Endothelial cell of umbilical vein (primary cell): Measurements from ENCODE around the gene SART3. TPM values are rescaled to one million over a fixed set of nuclear protein-coding genes. Genes with fewer than 3 reads are reported as not detected.

Experiments used
- BruUV-seq: library from RNA; stranded (reverse); fragments of 400-500 nt; replicated peaks from 2 replicates; lab custom pipeline; 2021; lab: Mats Ljungman, UMichigan
- CTCF ChIA-PET: fragments of 300-600, 350-600 bp; sonication (Branson Sonifier 250); formaldehyde crosslinking; loops from one replicate; lab custom pipeline; 2021; ENCODE audit warnings: antibody characterized with exemption, inconsistent platforms; lab: Charles Lee
- POLR2A ChIA-PET: fragments of 300-600, 350-600 bp; sonication (Branson Sonifier 250); formaldehyde crosslinking; loops from one replicate; lab custom pipeline; 2021; ENCODE audit warnings: antibody characterized with exemption, inconsistent platforms; lab: Charles Lee
- DNase-seq: peaks from one replicate; pipeline ENCODE4 v3.0.0-alpha.2; 2011; ENCODE audit warnings: low read depth, low spot score
- FAIRE-seq: peaks from 2 replicates; lab custom pipeline; 2011; peaks lifted over from hg19 to GRCh38; lab: Jason Lieb, UNC
- H2AFZ ChIP-seq: 2 replicates; pipeline ENCODE4 v1.6.0; 2012; ENCODE audit warnings: low read depth, low read length, control low read depth, inconsistent platforms
- H3K27ac ChIP-seq: 2 replicates; pipeline ENCODE4 v1.5.1; 2011; ENCODE audit warnings: low read depth, mild to moderate bottlenecking, control low read depth, low read length, moderate library complexity; ENCODE audit not compliant: insufficient read depth
- H3K27me3 ChIP-seq, 2 experiments: 2 replicates each; pipeline versions ENCODE4 v1.6.0 to v1.6.1; 2011; ENCODE audit warnings: low read length in 2 of 2, mixed read lengths in 1 of 2; ENCODE audit not compliant: control insufficient read depth in 2 of 2, insufficient read depth in 2 of 2
- H3K36me3 ChIP-seq, 2 experiments: 2 replicates in 1 of 2; 3 replicates in 1 of 2; pipeline ENCODE4 v1.5.1; 2011; ENCODE audit warnings: low read length in 2 of 2, mild to moderate bottlenecking in 1 of 2, moderate library complexity in 1 of 2; ENCODE audit not compliant: control insufficient read depth in 2 of 2, insufficient read depth in 2 of 2; ENCODE audit errors: extremely low read depth in 1 of 2
- H3K4me1 ChIP-seq: 3 replicates; pipeline ENCODE4 v1.5.1; 2011; ENCODE audit warnings: mild to moderate bottlenecking, low read length; ENCODE audit not compliant: control insufficient read depth, insufficient read depth; ENCODE audit errors: extremely low read depth
- H3K4me2 ChIP-seq: 2 replicates; pipeline ENCODE4 v1.6.1; 2011; ENCODE audit warnings: low read length, control low read depth, mixed read lengths; ENCODE audit not compliant: insufficient read depth
- H3K4me3 ChIP-seq, 3 experiments: fragments of 200-600 bp in 1 of 3; sonication (generic), shearing (Covaris generic) in 1 of 3; replicated peaks in 1 of 3; 2 replicates each; pipeline ENCODE4 v1.5.1; 2011 to 2016; ENCODE audit warnings: control low read depth in 3 of 3, low read length in 3 of 3, mild to moderate bottlenecking in 2 of 3, inconsistent platforms in 1 of 3, low read depth in 1 of 3, moderate library complexity in 1 of 3; ENCODE audit not compliant: insufficient read depth in 1 of 3
- H3K79me2 ChIP-seq: 2 replicates; pipeline ENCODE4 v1.6.0; 2012; ENCODE audit warnings: low read length, inconsistent platforms; ENCODE audit not compliant: control insufficient read depth, insufficient read depth
- H3K9ac ChIP-seq: replicated peaks from 2 replicates; pipeline ENCODE3; 2011; ENCODE audit warnings: low read length, control low read depth; ENCODE audit not compliant: insufficient read depth; ENCODE audit errors: extremely low read depth
- H3K9me1 ChIP-seq: replicated peaks from 3 replicates; pipeline ENCODE4 v1.6.0; 2011; ENCODE audit warnings: mild to moderate bottlenecking, low read length; ENCODE audit not compliant: control insufficient read depth, insufficient read depth; ENCODE audit errors: extremely low read depth
- H3K9me3 ChIP-seq: replicated peaks from 2 replicates; pipeline ENCODE4 v1.5.1; 2012; ENCODE audit warnings: low read length, inconsistent platforms; ENCODE audit not compliant: control insufficient read depth, insufficient read depth
- H4K20me1 ChIP-seq: replicated peaks from 2 replicates; pipeline ENCODE3; 2011; ENCODE audit warnings: mild to moderate bottlenecking, low read length; ENCODE audit not compliant: control insufficient read depth, insufficient read depth; ENCODE audit errors: extremely low read depth
- CTCF ChIP-seq, 2 donors: IDR thresholded peaks; 1 replicate in 1 of 2; 2 replicates in 1 of 2; pipeline ENCODE4 v1.5.1; 2011; ENCODE audit warnings: low read length in 2 of 2, mild to moderate bottlenecking in 2 of 2, moderate library complexity in 2 of 2, control low read depth in 1 of 2, inconsistent platforms in 1 of 2, low read depth in 1 of 2; ENCODE audit not compliant: insufficient read depth in 1 of 2; ENCODE audit errors: extremely low read depth in 1 of 2
- EZH2 ChIP-seq: IDR thresholded peaks from 2 replicates; pipeline ENCODE4 v1.6.1; 2012; ENCODE audit warnings: borderline replicate concordance, low read depth, mild to moderate bottlenecking, moderate library complexity, low read length, inconsistent platforms; ENCODE audit not compliant: severe bottlenecking
- FOS ChIP-seq: IDR thresholded peaks from 2 replicates; pipeline ENCODE4 v1.6.1; 2011; ENCODE audit warnings: mild to moderate bottlenecking, low read length, moderate library complexity, borderline replicate concordance; ENCODE audit not compliant: insufficient read depth
- GATA2 ChIP-seq: IDR thresholded peaks from 2 replicates; pipeline ENCODE4 v1.7.0; 2011; ENCODE audit warnings: low read depth, mild to moderate bottlenecking, moderate library complexity, mixed read lengths, low read length; ENCODE audit not compliant: insufficient read length, insufficient read depth
- JUN ChIP-seq: IDR thresholded peaks from 2 replicates; pipeline ENCODE4 v1.6.1; 2011; ENCODE audit warnings: borderline replicate concordance, low read depth; ENCODE audit not compliant: insufficient read length, insufficient read depth
- MYC ChIP-seq: IDR thresholded peaks from one replicate; pipeline ENCODE4 v1.6.1; 2011; ENCODE audit warnings: mild to moderate bottlenecking, low read depth, low read length
- POLR2A ChIP-seq: IDR thresholded peaks from 2 replicates; pipeline ENCODE4 v1.6.1; 2012; ENCODE audit warnings: low read depth, mild to moderate bottlenecking, control low read depth, low read length
- POLR2AphosphoS5 ChIP-seq: IDR thresholded peaks from 2 replicates; pipeline ENCODE4 v1.6.1; 2012; ENCODE audit warnings: low read depth, mild to moderate bottlenecking, control low read depth, low read length, moderate library complexity; ENCODE audit not compliant: insufficient read depth
- dilution Hi-C: fragments of 300-500 bp; cut with MboI; formaldehyde crosslinking; loops from one replicate; pipeline ENCODE4 v1.15.0; 2019; ENCODE audit warnings: low sequenced_read_pairs; ENCODE audit not compliant: extremely low pct_ligation_motif_present
- intact Hi-C: fragments of 100-400 bp; cut with micrococcal nuclease; formaldehyde crosslinking; loops from one replicate; pipeline ENCODE4 v1.10.0; 2022
- polyA plus RNA-seq, 4 experiments: library from polyadenylated mRNA; depleted of rRNA in 3 of 4; stranded (reverse) in 3 of 4; unstranded in 1 of 4; fragments of >200 nt; gene quantifications; 2 replicates each; pipeline versions ENCODE4 v1.2.1 to v1.2.3, GENCODE V29; 2011 to 2012; ENCODE audit warnings: missing spikeins in 1 of 4
- total RNA-seq: library from RNA; stranded (reverse); gene quantifications from 2 replicates; pipeline ENCODE4 v1.2.3, GENCODE V29; 2021
- TF ChIP-seq, protein P1 (sequence below): IDR thresholded peaks from 2 replicates; pipeline ENCODE4 v1.6.1; 2011; ENCODE audit not compliant: insufficient read depth, insufficient read length

SART3 gene
- total and polyA plus RNA-seq, 2 donors (not counting 3 experiments of a cell fraction or from before 2014, with no cell fraction given) = 13.9 to 50.7 TPM

GRCh38 chr12:108607981-108608600 is 47.1 kb upstream of the SART3 start:
- BruUV-seq = no TSS peak
- Histone ChIP-seq H3K79me2 (no peaks in the 10 kb centered on the region), H3K9me3 (no peaks in the 10 kb centered on the region), H2AFZ (no peak overlapping the region), H3K27ac (no peak overlapping the region), H3K4me1 (no peaks in the 10 kb centered on the region), H3K36me3 (no peaks in the 10 kb centered on the region), H3K27me3 (no peaks in the 10 kb centered on the region), H3K9ac (no peak overlapping the region), H3K4me2 (no peak overlapping the region), H3K9me1 (no peaks in the 10 kb centered on the region), H3K4me3 (no peak overlapping the region), H4K20me1 (no peaks in the 10 kb centered on the region)
- no peak for FAIRE-seq
- no peak for DNase-seq
- CTCF ChIA-PET = interaction anchor here (3.1 kb wide), 1 partner anchor 10 kb away, joined by 15 read pairs; no protein-coding TSS in a partner anchor
- TF ChIP-seq EZH2 = no peak
- TF ChIP-seq JUN = no peak
- TF ChIP-seq POLR2AphosphoS5 = no peak
- TF ChIP-seq CTCF (IDR thresholded peaks at IDR 0.05; ENCODE audit: extremely low read depth in 1 of 2, insufficient read depth in 1 of 2, low read depth in 1 of 2, low read length in 2 of 2) = no peak
- TF ChIP-seq GATA2 = no peak
- no peak for TF ChIP-seq MYC
- TF ChIP-seq POLR2A = no peak
- TF ChIP-seq, protein P1, sequence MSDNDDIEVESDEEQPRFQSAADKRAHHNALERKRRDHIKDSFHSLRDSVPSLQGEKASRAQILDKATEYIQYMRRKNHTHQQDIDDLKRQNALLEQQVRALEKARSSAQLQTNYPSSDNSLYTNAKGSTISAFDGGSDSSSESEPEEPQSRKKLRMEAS = no peak
- no peak for TF ChIP-seq FOS
- intact Hi-C loops (no loop called here), dilution Hi-C loops (no loop called here)
- POLR2A ChIA-PET = no interaction called here
